HCT116 (cell line): Measurements from ENCODE around the gene CSRP1. TPM values are rescaled to one million over a fixed set of nuclear protein-coding genes. Genes with fewer than 3 reads are reported as not detected.

Source experiments
- ATAC-seq: fragments of 200-7000 bp; cut with Tn5 transposase; 2 replicates; pipeline ENCODE4 v1.9.1; 2020; ENCODE audit warnings: mild to moderate bottlenecking, moderate library complexity
- BruUV-seq: library from RNA; stranded (reverse); fragments of 400-500 nt; replicated peaks from 2 replicates; lab custom pipeline; 2021; lab: Mats Ljungman, UMichigan
- CTCF ChIA-PET: fragments of 300-600 bp; sonication (Branson Sonifier 250); formaldehyde crosslinking; loops from one replicate; lab custom pipeline; 2021; ENCODE audit warnings: antibody characterized with exemption; lab: Charles Lee
- POLR2A ChIA-PET: fragments of 300-600, 350-600 bp; sonication (Branson Sonifier 250); formaldehyde crosslinking; loops from one replicate; lab custom pipeline; 2021; ENCODE audit warnings: antibody characterized with exemption; lab: Charles Lee
- RAD21 ChIA-PET, 2 experiments: fragments of 300-600 bp; sonication (Branson Sonifier 250); formaldehyde crosslinking; loops; one replicate each; lab custom pipeline; 2023; ENCODE audit warnings: low total read pairs in 2 of 2; ENCODE audit not compliant: uncharacterized antibody in 2 of 2, unreplicated experiment in 2 of 2, low non-redundant PET in 1 of 2; lab: Charles Lee
- DNase-seq: peaks from one replicate; pipeline ENCODE4 v3.0.0-alpha.2; 2010; ENCODE audit warnings: low read depth, low spot score
- H2AFZ ChIP-seq: fragments of 200-600 bp; shearing (Covaris generic), sonication (generic); 2 replicates; pipeline ENCODE4 v1.6.1; 2017; ENCODE audit warnings: low read depth, mixed run types, mixed read lengths, antibody characterized with exemption, low read length; ENCODE audit not compliant: poor library complexity, severe bottlenecking
- H3K27ac ChIP-seq: 2 replicates; pipeline ENCODE4 v1.5.1; 2012; ENCODE audit warnings: low read depth, low read length
- H3K27me3 ChIP-seq: fragments of 200-600 bp; sonication (generic); 2 replicates; pipeline ENCODE4 v1.6.1; 2016; ENCODE audit warnings: mixed run types, low read length, mixed read lengths; ENCODE audit not compliant: insufficient read depth
- H3K36me3 ChIP-seq, 2 experiments: fragments of 200-500 bp in 1 of 2; fragments of 200-600 bp in 1 of 2; sonication (Bioruptor generic) in 1 of 2; sonication (generic) in 1 of 2; 2 replicates each; pipeline versions ENCODE4 v1.5.1 to v1.6.1; 2014 to 2016; ENCODE audit warnings: low read length in 2 of 2, inconsistent platforms in 1 of 2, mixed read lengths in 1 of 2, mixed run types in 1 of 2; ENCODE audit not compliant: insufficient read depth in 2 of 2, control insufficient read depth in 1 of 2
- H3K4me1 ChIP-seq, 2 experiments: fragments of 200-600 bp in 1 of 2; sonication (generic) in 1 of 2; 2 replicates each; pipeline versions ENCODE4 v1.5.1 to v1.6.1; 2012 to 2017; ENCODE audit warnings: low read length in 2 of 2, inconsistent platforms in 1 of 2, mild to moderate bottlenecking in 1 of 2, mixed read lengths in 1 of 2, mixed run types in 1 of 2, moderate library complexity in 1 of 2; ENCODE audit not compliant: insufficient read depth in 2 of 2, control insufficient read depth in 1 of 2
- H3K4me2 ChIP-seq: fragments of 200-600 bp; sonication (generic); 2 replicates; pipeline ENCODE4 v1.6.1; 2017; ENCODE audit warnings: mixed run types, low read length, mixed read lengths
- H3K4me3 ChIP-seq, 2 experiments: fragments of 200-600 bp in 1 of 2; sonication (generic) in 1 of 2; replicated peaks in 1 of 2; 2 replicates each; pipeline ENCODE4 v1.5.1; 2011 to 2016; ENCODE audit warnings: low read length in 2 of 2, control low read depth in 1 of 2, low read depth in 1 of 2, mild to moderate bottlenecking in 1 of 2, mixed read lengths in 1 of 2, mixed run types in 1 of 2
- H3K79me2 ChIP-seq: fragments of 200-600 bp; sonication (generic); 2 replicates; pipeline ENCODE4 v1.6.1; 2017; ENCODE audit warnings: mild to moderate bottlenecking, mixed run types, low read length, moderate library complexity, mixed read lengths; ENCODE audit not compliant: insufficient read depth
- H3K9ac ChIP-seq: fragments of 200-600 bp; sonication (generic); 2 replicates; pipeline ENCODE4 v1.6.1; 2016; ENCODE audit warnings: low read length, mixed read lengths
- H3K9me2 ChIP-seq: fragments of 200-600 bp; sonication (generic), shearing (Covaris generic); 2 replicates; pipeline ENCODE4 v1.6.1; 2017; ENCODE audit warnings: mixed run types, mild to moderate bottlenecking, moderate library complexity; ENCODE audit not compliant: insufficient read depth
- H3K9me3 ChIP-seq, 2 experiments: fragments of 200-500 bp in 1 of 2; fragments of 200-600 bp in 1 of 2; sonication (Bioruptor generic) in 1 of 2; sonication (generic) in 1 of 2; 2 replicates each; pipeline ENCODE4 v1.6.1; 2014 to 2017; ENCODE audit warnings: low read length in 2 of 2, mixed read lengths in 2 of 2, inconsistent platforms in 1 of 2, low read depth in 1 of 2, mild to moderate bottlenecking in 1 of 2, mixed run types in 1 of 2, moderate library complexity in 1 of 2; ENCODE audit not compliant: control insufficient read depth in 1 of 2, insufficient read depth in 1 of 2
- H4K20me1 ChIP-seq: fragments of 200-600 bp; sonication (generic), shearing (Covaris generic); 2 replicates; pipeline ENCODE4 v1.6.1; 2017; ENCODE audit warnings: mixed run types, mild to moderate bottlenecking, moderate library complexity; ENCODE audit not compliant: insufficient read depth
- ATF3 ChIP-seq: IDR thresholded peaks from 2 replicates; pipeline ENCODE4 v1.6.1; 2012
- CBX3 ChIP-seq: IDR thresholded peaks from 2 replicates; pipeline ENCODE4 v1.6.1; 2012; ENCODE audit warnings: low read depth
- CEBPB ChIP-seq: IDR thresholded peaks from 2 replicates; pipeline ENCODE4 v1.6.1; 2012; ENCODE audit warnings: low read depth
- EGR1 ChIP-seq: IDR thresholded peaks from 2 replicates; pipeline ENCODE4 v1.6.1; 2012; ENCODE audit warnings: low read depth
- ELF1 ChIP-seq: IDR thresholded peaks from 2 replicates; pipeline ENCODE4 v1.6.1; 2012; ENCODE audit warnings: low read depth, borderline replicate concordance
- EZH2 ChIP-seq: fragments of 200-600 bp; sonication (generic); IDR thresholded peaks from 2 replicates; pipeline ENCODE4 v1.6.1; 2017; ENCODE audit warnings: antibody characterized with exemption, mixed run types
- EZH2phosphoT487 ChIP-seq: fragments of 200-600 bp; IDR thresholded peaks from 2 replicates; pipeline ENCODE4 v1.6.1; 2018; ENCODE audit warnings: antibody characterized with exemption, borderline replicate concordance
- FOSL1 ChIP-seq: IDR thresholded peaks from 2 replicates; pipeline ENCODE4 v1.6.1; 2012; ENCODE audit warnings: low read depth
- JUND ChIP-seq: IDR thresholded peaks from 2 replicates; pipeline ENCODE4 v1.6.1; 2012
- MAX ChIP-seq: IDR thresholded peaks from 2 replicates; pipeline ENCODE4 v1.6.1; 2012
- POLR2AphosphoS5 ChIP-seq: IDR thresholded peaks from 2 replicates; pipeline ENCODE4 v1.6.1; 2011; ENCODE audit warnings: mild to moderate bottlenecking, low read depth, low read length, moderate library complexity
- RAD21 ChIP-seq: IDR thresholded peaks from 2 replicates; pipeline ENCODE4 v1.6.1; 2012; ENCODE audit warnings: low read depth, mild to moderate bottlenecking
- REST ChIP-seq: IDR thresholded peaks from 2 replicates; pipeline ENCODE4 v1.6.1; 2012; ENCODE audit warnings: low read depth
- SRF ChIP-seq: IDR thresholded peaks from 2 replicates; pipeline ENCODE4 v1.6.1; 2012; ENCODE audit warnings: low read depth
- TCF7L2 ChIP-seq: IDR thresholded peaks from 2 replicates; pipeline ENCODE4 v1.7.0; 2011; ENCODE audit warnings: borderline replicate concordance, inconsistent platforms; ENCODE audit not compliant: insufficient read depth, insufficient read length; ENCODE audit errors: extremely low read depth
- YY1 ChIP-seq: IDR thresholded peaks from 2 replicates; pipeline ENCODE4 v1.6.1; 2011; ENCODE audit warnings: low read length, low read depth, moderate library complexity, mild to moderate bottlenecking; ENCODE audit not compliant: insufficient replicate concordance; ENCODE audit errors: extremely low read depth
- ZBTB33 ChIP-seq: IDR thresholded peaks from 2 replicates; pipeline ENCODE4 v1.6.1; 2011; ENCODE audit warnings: mild to moderate bottlenecking, low read length, moderate library complexity; ENCODE audit not compliant: insufficient replicate concordance; ENCODE audit errors: extremely low read depth
- ZFX ChIP-seq: fragments of 450-650 bp; IDR thresholded peaks from 2 replicates; pipeline ENCODE4 v1.6.1; 2017
- ZNF274 ChIP-seq: fragments of 200-500 bp; sonication (Bioruptor generic); IDR thresholded peaks from 2 replicates; pipeline ENCODE4 v1.6.1; 2014; ENCODE audit warnings: mild to moderate bottlenecking, low read depth, low read length, inconsistent platforms
- intact Hi-C: fragments of 100-400 bp; cut with micrococcal nuclease; formaldehyde crosslinking; loops from 2 replicates; pipeline ENCODE4 v1.10.0; 2022
- total RNA-seq: library from RNA; stranded (reverse); gene quantifications from one replicate; pipeline ENCODE4 v1.2.1, GENCODE V29; 2021; ENCODE audit not compliant: unreplicated experiment

The CSRP1 gene
- total RNA-seq, 1 experiment from 2014 or later = 51.7 TPM

- H2AFZ ChIP-seq = no peak overlapping the region
- intact Hi-C loops = no loop called here
- no peak for TF ChIP-seq CEBPB
- no peak for TF ChIP-seq REST
- TF ChIP-seq MAX = no peak
- no peak for TF ChIP-seq POLR2AphosphoS5
- no peak for TF ChIP-seq ELF1
- TF ChIP-seq YY1 = no peak
- TF ChIP-seq JUND = no peak
- no peak for TF ChIP-seq RAD21
- no peak for TF ChIP-seq ZFX
- no peak for TF ChIP-seq TCF7L2
- no peak for TF ChIP-seq SRF
- no peak for TF ChIP-seq ATF3
- no peak for TF ChIP-seq ZNF274
- TF ChIP-seq EGR1 = no peak
- TF ChIP-seq ZBTB33 = no peak
- TF ChIP-seq EZH2 = no peak
- no peak for TF ChIP-seq FOSL1
- no peak for TF ChIP-seq CBX3
- no peak for TF ChIP-seq EZH2phosphoT487
- TF ChIP-seq, all 23 proteins: peak for 0
- CTCF ChIA-PET = interaction anchor here (0.8 to 8.8 kb wide), 16 partner anchors 10 to 334 kb away, joined by 3 to 194 read pairs (median 9); partner anchors contain the start of gene PHLDA3
- Histone ChIP-seq H3K79me2 (no peaks in the 10 kb centered on the region), H3K27me3 (no peaks in the 10 kb centered on the region), H3K4me2 (no peak overlapping the region), H3K4me3 (no peak overlapping the region), H3K9me3 (no peaks in the 10 kb centered on the region), H4K20me1 (no peaks in the 10 kb centered on the region), H3K27ac (no peak overlapping the region), H3K9ac (no peak overlapping the region), H3K9me2 (no peaks in the 10 kb centered on the region), H3K36me3 (no peaks in the 10 kb centered on the region), H3K4me1 (peaks cover 13 to 34% of the 10 kb centered on the region in 2 experiments)
- RAD21 ChIA-PET = interaction anchor here (0.7 to 2.6 kb wide), 9 partner anchors 20 to 76 kb away, joined by 3 to 23 read pairs (median 6); partner anchors contain the start of gene PHLDA3 (in 1 of the 2)
- DNase-seq (no peak), ATAC-seq (no peak)
- POLR2A ChIA-PET = interaction anchor here (1.8 to 2.2 kb wide), 2 partner anchors 29 to 31 kb away, joined by 7 to 17 read pairs; no protein-coding TSS in a partner anchor
- no TSS peak for BruUV-seq
These were observed 5.1 kb upstream of the CSRP1 start for GRCh38 chr1:201511941-201512539.
